ENCODE measurements around the gene GPX6. TPM values are rescaled to one million over a fixed set of nuclear protein-coding genes. Genes with fewer than 3 reads are reported as not detected.

Gene GPX6
- total RNA-seq, 3 donors from 2014 or later: not detected

- no peaks in the 10 kb centered on the region for H3K9me3 ChIP-seq
- H3K27ac ChIP-seq: no peak overlapping the region
- H3K27me3 ChIP-seq: peaks cover 0 to 9% of the 10 kb centered on the region in 2 donors
- no peak for DNase-seq (ENCODE audit: low spot score in 2 of 2)
- intact Hi-C loops (cut with DNase I; ENCODE audit: low total_unique reads): no loop called here
- no peaks in the 10 kb centered on the region for H3K4me1 ChIP-seq
- no peaks in the 10 kb centered on the region for H3K36me3 ChIP-seq
- TF ChIP-seq CTCF (IDR thresholded peaks at IDR 0.05) (no peak), POLR2A (IDR thresholded peaks at IDR 0.05) (no peak), POLR2AphosphoS5 (IDR thresholded peaks at IDR 0.05) (no peak)
- peak overlapping the region in 1 of 3 donors; percentile 44 for H3K4me3 ChIP-seq
These were observed 28.3 kb upstream of the GPX6 start for GRCh38 chr6:28543651-28544610.

- Histone ChIP-seq H3K36me3 (no peaks in the 10 kb centered on the region), H3K27ac (no peak overlapping the region), H3K4me1 (no peaks in the 10 kb centered on the region), H3K4me3 (peak overlapping the region in 2 of 3 donors; percentile 46 to 61), H3K27me3 (peaks cover 0 to 16% of the 10 kb centered on the region in 2 donors), H3K9me3 (no peaks in the 10 kb centered on the region)
- intact Hi-C loops (cut with DNase I; ENCODE audit: low total_unique reads): no loop called here
- DNase-seq (ENCODE audit: low spot score in 2 of 2): no peak
- TF ChIP-seq CTCF (IDR thresholded peaks at IDR 0.05) (peak in 1 of 3 donors; percentile 22), POLR2AphosphoS5 (IDR thresholded peaks at IDR 0.05) (no peak), POLR2A (IDR thresholded peaks at IDR 0.05) (no peak)
These were observed 27.1 kb upstream of the GPX6 start for GRCh38 chr6:28542440-28543296.

DNA sequence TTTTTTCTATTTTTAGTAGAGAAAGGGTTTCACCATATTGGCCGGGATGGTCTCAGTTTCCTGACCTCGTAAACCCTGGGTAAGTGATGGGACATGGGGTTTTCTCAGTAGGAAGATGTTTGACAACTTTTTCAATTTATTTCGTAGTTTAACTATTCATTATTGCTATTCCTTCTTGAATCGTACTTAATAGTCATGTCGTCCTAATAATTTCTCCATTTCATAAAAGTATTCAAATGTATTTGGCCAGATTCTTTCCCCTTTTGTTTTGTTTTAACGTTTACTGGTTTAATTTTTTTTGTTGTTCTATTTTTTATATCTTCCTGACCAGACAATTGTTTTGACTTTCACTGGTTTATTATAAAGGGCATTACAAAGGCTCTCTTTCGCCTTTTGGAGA, 26.4 kb upstream of the GPX6 start:
- Histone ChIP-seq H3K9me3 (no peaks in the 10 kb centered on the region), H3K36me3 (no peaks in the 10 kb centered on the region), H3K4me1 (no peaks in the 10 kb centered on the region), H3K27me3 (peaks cover 0 to 19% of the 10 kb centered on the region in 2 donors), H3K4me3 (peak overlapping the region in 2 of 3 donors; percentile 46 to 61), H3K27ac (no peak overlapping the region)
- DNase-seq (ENCODE audit: low spot score in 2 of 2): no peak
- TF ChIP-seq POLR2A (IDR thresholded peaks at IDR 0.05): no peak
- intact Hi-C loops (cut with DNase I; ENCODE audit: low total_unique reads): no loop called here

DNA sequence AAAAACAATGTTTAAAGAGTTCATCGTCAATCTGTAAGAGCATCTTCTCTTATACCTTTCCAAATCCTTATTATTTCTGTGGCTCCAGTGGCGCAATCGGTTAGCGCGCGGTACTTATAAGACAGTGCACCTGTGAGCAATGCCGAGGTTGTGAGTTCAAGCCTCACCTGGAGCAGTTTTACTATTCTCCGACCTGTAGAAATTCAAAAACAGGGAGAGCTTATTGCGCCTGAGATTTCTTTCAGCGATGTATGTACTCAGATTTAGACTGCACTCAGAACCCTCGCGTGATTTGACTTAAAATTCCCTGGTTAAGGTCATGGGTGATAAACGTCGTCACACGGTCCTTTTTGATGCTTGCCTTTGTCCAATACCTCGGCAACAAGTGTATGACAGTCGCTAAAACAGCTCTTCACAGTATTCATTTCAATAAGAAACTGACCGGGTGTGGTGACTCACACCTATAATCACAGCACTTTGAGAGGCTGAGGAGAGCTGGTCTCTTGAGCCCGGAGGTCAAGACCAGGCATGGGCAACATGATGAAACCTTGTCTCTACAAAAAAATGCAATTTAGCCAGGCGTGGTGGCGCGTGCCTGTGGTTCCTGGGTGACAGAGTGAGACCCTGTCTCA, 22.0 kb upstream of the GPX6 start:
- Histone ChIP-seq H3K4me1 (no peaks in the 10 kb centered on the region), H3K27me3 (peaks cover 0 to 41% of the 10 kb centered on the region in 2 donors), H3K4me3 (no peak overlapping the region), H3K9me3 (no peaks in the 10 kb centered on the region), H3K27ac (no peak overlapping the region), H3K36me3 (no peaks in the 10 kb centered on the region)
- intact Hi-C loops (cut with DNase I; ENCODE audit: low total_unique reads): no loop called here
- no peak for TF ChIP-seq POLR2A (IDR thresholded peaks at IDR 0.05)
- TF ChIP-seq POLR2AphosphoS5 (IDR thresholded peaks at IDR 0.05): no peak
- no peak for TF ChIP-seq CTCF (IDR thresholded peaks at IDR 0.05)
- DNase-seq (ENCODE audit: low spot score in 2 of 2): no peak

GRCh38 chr6:28537065-28537464, 21.5 kb upstream of the GPX6 start:
- intact Hi-C loops (cut with DNase I; ENCODE audit: low total_unique reads): no loop called here
- Histone ChIP-seq H3K27ac (no peak overlapping the region), H3K9me3 (no peaks in the 10 kb centered on the region), H3K4me3 (no peak overlapping the region), H3K4me1 (no peaks in the 10 kb centered on the region), H3K36me3 (no peaks in the 10 kb centered on the region), H3K27me3 (peaks cover 0 to 41% of the 10 kb centered on the region in 2 donors)
- no peak for DNase-seq (ENCODE audit: low spot score in 2 of 2)
- TF ChIP-seq POLR2A (IDR thresholded peaks at IDR 0.05) (no peak), POLR2AphosphoS5 (IDR thresholded peaks at IDR 0.05) (no peak), CTCF (IDR thresholded peaks at IDR 0.05) (no peak)

Data from breast epithelium (tissue), 4 donors.